ENCODE results near the gene LRP1. TPM values are rescaled to one million over a fixed set of nuclear protein-coding genes. Genes with fewer than 3 reads are reported as not detected.

The LRP1 gene
- total and polyA plus RNA-seq, 2 of the 13 experiments (the other 11 are each of a cell fraction or from before 2014, with no cell fraction given), result 14.7 to 30.8 TPM

- Histone ChIP-seq H2AFZ (ENCODE audit: low read length) (no peak overlapping the region), H3K79me2 (ENCODE audit: insufficient read depth, low read length) (no peaks in the 10 kb centered on the region), H3K9ac (ENCODE audit: insufficient read depth, low read depth, low read length) (no peak overlapping the region), H3K4me3 (replicated peaks in 1 of 3; ENCODE audit: insufficient read depth in 1 of 3, low read depth in 2 of 3, low read length in 3 of 3) (peak overlapping the region in 1 of 3 experiments; percentile 72; a peak in 1 of 6 replicates), H3K4me2 (ENCODE audit: low read depth, low read length) (no peak overlapping the region), H4K20me1 (ENCODE audit: insufficient read depth, low read length) (no peaks in the 10 kb centered on the region; the same call in 1 of the 2 replicates), H3K4me1 (ENCODE audit: insufficient read depth, low read length) (peaks cover 67% of the 10 kb centered on the region), H3K36me3 (replicated peaks in 1 of 2; ENCODE audit: control insufficient read depth in 1 of 2, insufficient read depth in 2 of 2, low read length in 2 of 2) (no peaks in the 10 kb centered on the region), H3K27ac (ENCODE audit: extremely low read length, insufficient read depth, low read length) (no peak overlapping the region), H3K9me3 (ENCODE audit: low read length) (no peaks in the 10 kb centered on the region), H3K27me3 (ENCODE audit: control insufficient read depth in 1 of 2, insufficient read depth in 2 of 2, low read length in 2 of 2) (peaks cover 19 to 55% of the 10 kb centered on the region in 2 experiments)
- TF ChIP-seq, protein P1, sequence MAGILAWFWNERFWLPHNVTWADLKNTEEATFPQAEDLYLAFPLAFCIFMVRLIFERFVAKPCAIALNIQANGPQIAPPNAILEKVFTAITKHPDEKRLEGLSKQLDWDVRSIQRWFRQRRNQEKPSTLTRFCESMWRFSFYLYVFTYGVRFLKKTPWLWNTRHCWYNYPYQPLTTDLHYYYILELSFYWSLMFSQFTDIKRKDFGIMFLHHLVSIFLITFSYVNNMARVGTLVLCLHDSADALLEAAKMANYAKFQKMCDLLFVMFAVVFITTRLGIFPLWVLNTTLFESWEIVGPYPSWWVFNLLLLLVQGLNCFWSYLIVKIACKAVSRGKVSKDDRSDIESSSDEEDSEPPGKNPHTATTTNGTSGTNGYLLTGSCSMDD (CRISPR knock-in tag; IDR thresholded peaks at IDR 0.05), result no peak
- TF ChIP-seq, protein P2, sequence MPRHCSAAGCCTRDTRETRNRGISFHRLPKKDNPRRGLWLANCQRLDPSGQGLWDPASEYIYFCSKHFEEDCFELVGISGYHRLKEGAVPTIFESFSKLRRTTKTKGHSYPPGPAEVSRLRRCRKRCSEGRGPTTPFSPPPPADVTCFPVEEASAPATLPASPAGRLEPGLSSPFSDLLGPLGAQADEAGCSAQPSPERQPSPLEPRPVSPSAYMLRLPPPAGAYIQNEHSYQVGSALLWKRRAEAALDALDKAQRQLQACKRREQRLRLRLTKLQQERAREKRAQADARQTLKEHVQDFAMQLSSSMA (CRISPR knock-in tag; IDR thresholded peaks at IDR 0.05), result no peak
- TF ChIP-seq FOXM1 (CRISPR knock-in tag; IDR thresholded peaks at IDR 0.05), result no peak
- no peak for TF ChIP-seq CC2D1A (CRISPR knock-in tag; IDR thresholded peaks at IDR 0.05)
- TF ChIP-seq ARNT (IDR thresholded peaks at IDR 0.05), result no peak
- TF ChIP-seq TBX2 (CRISPR knock-in tag; IDR thresholded peaks at IDR 0.05; ENCODE audit: borderline replicate concordance), result no peak
- TF ChIP-seq ZNF34 (CRISPR knock-in tag; IDR thresholded peaks at IDR 0.05; ENCODE audit: borderline replicate concordance), result no peak
- TF ChIP-seq CHCHD3 (CRISPR knock-in tag; IDR thresholded peaks at IDR 0.05), result no peak
- TF ChIP-seq, protein P3, sequence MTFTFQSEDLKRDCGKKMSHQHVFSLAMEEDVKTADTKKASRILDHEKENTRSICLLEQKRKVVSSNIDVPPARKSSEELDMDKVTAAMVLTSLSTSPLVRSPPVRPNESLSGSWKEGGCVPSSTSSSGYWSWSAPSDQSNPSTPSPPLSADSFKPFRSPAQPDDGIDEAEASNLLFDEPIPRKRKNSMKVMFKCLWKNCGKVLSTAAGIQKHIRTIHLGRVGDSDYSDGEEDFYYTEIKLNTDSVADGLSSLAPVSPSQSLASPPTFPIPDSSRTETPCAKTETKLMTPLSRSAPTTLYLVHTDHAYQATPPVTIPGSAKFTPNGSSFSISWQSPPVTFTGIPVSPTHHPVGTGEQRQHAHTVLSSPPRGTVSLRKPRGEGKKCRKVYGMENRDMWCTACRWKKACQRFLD (CRISPR knock-in tag; IDR thresholded peaks at IDR 0.05; ENCODE audit: borderline replicate concordance), result no peak
- no peak for TF ChIP-seq ZSCAN25 (CRISPR knock-in tag; IDR thresholded peaks at IDR 0.05)
- no peak for TF ChIP-seq ZIK1 (CRISPR knock-in tag; IDR thresholded peaks at IDR 0.05; ENCODE audit: borderline replicate concordance, low read depth)
- in situ Hi-C loops (cut with HindIII; ENCODE audit: extremely low pct_ligation_motif_present, low pct_unique_long_range_greater_than_20kb), result no loop called here
- BruUV-seq (replicated peaks), result no TSS peak
- FAIRE-seq (no peak), DNase-seq (ENCODE audit: low spot score) (no peak), ATAC-seq (no peak)
- WGBS (ENCODE audit: low lambda C conversion rate), result 42% methylated on average over 8 of the region's 18 CpGs
- ChIA-PET CTCF (ENCODE audit: low intra/inter-chr PET ratio, low total read pairs) (interaction anchor here (1.5 to 11.7 kb wide), 2 partner anchors 29 to 60 kb away, joined by 3 to 308 read pairs; partner anchors contain the start of gene NXPH4), POLR2A (interaction anchor here (0.9 to 8.9 kb wide), 7 partner anchors 12 to 213 kb away, joined by 3 to 116 read pairs (median 3); partner anchors contain the start of genes INHBE and SHMT2)
- intact Hi-C loops (cut with micrococcal nuclease; ENCODE audit: unreplicated experiment), result no loop called here
Measured at GRCh38 chr12:57242329-57242690, 114.0 kb downstream of the LRP1 start.

Data from HepG2 (cell line).